IMR-90 (cell line): Measurements from ENCODE around the gene GCNA. TPM values are rescaled to one million over a fixed set of nuclear protein-coding genes. Genes with fewer than 3 reads are reported as not detected.
"Not testable (repeated sequence)": the region's sequence is repeated elsewhere in the genome, so short reads cannot be mapped to it uniquely, and the experiment has no call there.

Experiments
- ATAC-seq: fragments of 200-7000 bp; cut with Tn5 transposase; 2 replicates; pipeline ENCODE4 v1.9.1; 2020; ENCODE audit warnings: low read depth, mild to moderate bottlenecking, moderate library complexity
- BruUV-seq: library from RNA; stranded (reverse); fragments of 400-500 nt; replicated peaks from 2 replicates; lab custom pipeline; 2021; lab: Mats Ljungman, UMichigan
- CTCF ChIA-PET: fragments of 300-600 bp; formaldehyde crosslinking; extraction: SDS; loops from one replicate; lab custom pipeline; 2021; ENCODE audit warnings: antibody characterized with exemption; lab: Yijun Ruan, JAX
- POLR2A ChIA-PET: fragments of 300-600 bp; sonication (Branson Sonifier 250); formaldehyde crosslinking; loops from one replicate; lab custom pipeline; 2022; ENCODE audit warnings: antibody characterized with exemption; ENCODE audit not compliant: unreplicated experiment; lab: Charles Lee
- DNase-seq: peaks from one replicate; pipeline ENCODE4 v3.0.0; 2013
- H2AFZ ChIP-seq: replicated peaks from 2 replicates; pipeline ENCODE3; 2013; ENCODE audit warnings: low read length, mild to moderate bottlenecking; ENCODE audit not compliant: poor library complexity
- H2AK5ac ChIP-seq: 2 replicates; pipeline ENCODE4 v1.6.1; 2013; ENCODE audit warnings: low read depth, low read length, inconsistent platforms
- H2AK9ac ChIP-seq: replicated peaks from 2 replicates; pipeline ENCODE3; 2013; ENCODE audit warnings: mild to moderate bottlenecking, low read depth, low read length, moderate library complexity; ENCODE audit not compliant: poor library complexity
- H2BK120ac ChIP-seq: 2 replicates; pipeline ENCODE4 v1.6.1; 2013; ENCODE audit warnings: low read depth, low read length, inconsistent platforms
- H2BK15ac ChIP-seq: 3 replicates; pipeline ENCODE4 v1.6.1; 2013; ENCODE audit warnings: low read depth, low read length, inconsistent platforms
- H2BK20ac ChIP-seq: 2 replicates; pipeline ENCODE4 v1.6.1; 2013; ENCODE audit warnings: low read depth, mild to moderate bottlenecking, inconsistent platforms, low read length, moderate library complexity
- H2BK5ac ChIP-seq: 2 replicates; pipeline ENCODE4 v1.6.1; 2013; ENCODE audit warnings: mild to moderate bottlenecking, low read depth, low read length, inconsistent platforms; ENCODE audit not compliant: poor library complexity, severe bottlenecking
- H3K14ac ChIP-seq: replicated peaks from 2 replicates; pipeline ENCODE4 v1.6.1; 2013; ENCODE audit warnings: low read depth, low read length, inconsistent platforms
- H3K18ac ChIP-seq: 2 replicates; pipeline ENCODE4 v1.6.1; 2013; ENCODE audit warnings: low read depth, low read length, control low read depth
- H3K23ac ChIP-seq: 2 replicates; pipeline ENCODE4 v1.6.1; 2013; ENCODE audit warnings: low read depth, low read length, inconsistent platforms
- H3K27ac ChIP-seq: 2 replicates; pipeline ENCODE4 v1.5.1; 2013; ENCODE audit warnings: mild to moderate bottlenecking, control low read depth, low read length; ENCODE audit not compliant: insufficient read depth
- H3K27me3 ChIP-seq: 2 replicates; pipeline ENCODE4 v1.6.1; 2013; ENCODE audit warnings: low read length; ENCODE audit not compliant: control insufficient read depth, insufficient read depth
- H3K36me3 ChIP-seq: 2 replicates; pipeline ENCODE4 v1.6.1; 2013; ENCODE audit warnings: low read length, mixed read lengths; ENCODE audit not compliant: control insufficient read depth, insufficient read depth
- H3K4ac ChIP-seq: 2 replicates; pipeline ENCODE4 v1.6.1; 2013; ENCODE audit warnings: low read depth, low read length, inconsistent platforms
- H3K4me1 ChIP-seq: 2 replicates; pipeline ENCODE4 v1.6.1; 2013; ENCODE audit warnings: low read length, mixed read lengths; ENCODE audit not compliant: control insufficient read depth, insufficient read depth
- H3K4me2 ChIP-seq: 2 replicates; pipeline ENCODE4 v1.6.1; 2013; ENCODE audit warnings: low read depth, mild to moderate bottlenecking, control low read depth, low read length, moderate library complexity
- H3K4me3 ChIP-seq: 2 replicates; pipeline ENCODE4 v1.5.1; 2013; ENCODE audit warnings: low read depth, mild to moderate bottlenecking, control low read depth, low read length, moderate library complexity; ENCODE audit not compliant: insufficient read depth
- H3K56ac ChIP-seq: 2 replicates; pipeline ENCODE4 v1.6.1; 2013; ENCODE audit warnings: low read length, inconsistent platforms; ENCODE audit not compliant: insufficient read depth; ENCODE audit errors: extremely low read depth
- H3K79me1 ChIP-seq, 2 experiments: 2 replicates each; pipeline ENCODE4 v1.6.1; 2013; ENCODE audit warnings: low read length in 2 of 2, inconsistent platforms in 1 of 2, low read depth in 1 of 2
- H3K9ac ChIP-seq: 2 replicates; pipeline ENCODE4 v1.6.1; 2013; ENCODE audit warnings: low read depth, low read length, control low read depth
- H3K9me1 ChIP-seq: 2 replicates; pipeline ENCODE4 v1.6.1; 2013; ENCODE audit warnings: low read length, inconsistent platforms; ENCODE audit not compliant: insufficient read depth
- H3K9me3 ChIP-seq: 2 replicates; pipeline ENCODE4 v1.6.1; 2013; ENCODE audit warnings: low read length; ENCODE audit not compliant: control insufficient read depth, insufficient read depth
- H4K20me1 ChIP-seq: 2 replicates; pipeline ENCODE4 v1.6.1; 2013; ENCODE audit warnings: low read length, inconsistent platforms; ENCODE audit not compliant: insufficient read depth
- H4K5ac ChIP-seq: 2 replicates; pipeline ENCODE4 v1.6.1; 2013; ENCODE audit warnings: mild to moderate bottlenecking, low read depth, low read length, control low read depth
- H4K8ac ChIP-seq, 2 experiments: 2 replicates each; pipeline ENCODE4 v1.6.1; 2013; ENCODE audit warnings: low read depth in 2 of 2, low read length in 2 of 2, control low read depth in 1 of 2, inconsistent platforms in 1 of 2
- H4K91ac ChIP-seq: 2 replicates; pipeline ENCODE4 v1.6.1; 2013; ENCODE audit warnings: low read depth, low read length, inconsistent platforms; ENCODE audit not compliant: insufficient read depth
- WGBS, 2 experiments: methylation state at CpG; one replicate each; pipeline versions ENCODE4 v1.1.5 to v1.1.7; 2013; ENCODE audit warnings: missing lambda C conversion rate in 2 of 2; ENCODE audit not compliant: insufficient read length in 1 of 2; ENCODE audit errors: extremely low coverage in 2 of 2; 5-methylcytosine and 5-hydroxymethylcytosine counted together
- dilution Hi-C: fragments of 300-500 bp; cut with HindIII; formaldehyde crosslinking; loops from one replicate; pipeline ENCODE4 v1.14.3; 2018; ENCODE audit warnings: low sequenced_read_pairs; ENCODE audit not compliant: unreplicated experiment
- in situ Hi-C: fragments of 300-500 bp; cut with MboI; formaldehyde crosslinking; loops from 3 replicates; pipeline ENCODE4 v1.14.3; 2019; ENCODE audit warnings: low sequenced_read_pairs, inconsistent platforms, mixed read lengths
- intact Hi-C: fragments of 100-400 bp; cut with micrococcal nuclease; formaldehyde crosslinking; loops from 2 replicates; pipeline ENCODE4 v1.10.0; 2022
- polyA plus RNA-seq, 3 experiments: library from polyadenylated mRNA; depleted of rRNA; stranded (reverse); fragments of >200 nt; gene quantifications; 2 replicates each; pipeline ENCODE4 v1.2.3, GENCODE V29; 2012; ENCODE audit warnings: low replicate concordance in 1 of 3
- total RNA-seq: library from RNA; depleted of rRNA; stranded (reverse); fragments of >200 nt; gene quantifications from 2 replicates; pipeline ENCODE4 v1.2.3, GENCODE V29; 2012

The GCNA gene
- total and polyA plus RNA-seq, 2 of the 4 experiments (the other 2 are of a cell fraction): 0.90 to 1.3 TPM

DNA sequence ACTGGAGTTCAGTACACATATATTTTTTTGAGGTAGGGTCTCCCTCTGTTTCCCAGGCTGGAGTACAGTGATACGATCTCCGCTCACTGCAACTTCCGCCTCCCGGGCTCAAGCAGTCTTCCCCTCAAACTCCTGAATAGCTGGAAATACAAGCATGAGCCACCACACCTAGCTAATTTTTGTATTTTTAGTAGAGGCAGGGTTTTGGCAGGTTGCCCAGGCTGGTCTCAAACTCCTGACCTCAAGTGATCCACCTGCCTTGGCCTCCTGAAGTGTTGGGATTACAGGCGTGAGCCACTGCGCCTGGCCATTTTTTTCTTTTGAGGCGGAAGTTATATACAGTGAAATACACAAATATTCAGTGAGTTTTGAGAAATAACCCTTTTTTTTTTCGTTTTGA, 6.8 kb upstream of the GCNA start:
- H3K9me1 ChIP-seq, H2BK20ac ChIP-seq, H2BK120ac ChIP-seq, H4K8ac ChIP-seq, H2AFZ ChIP-seq, H4K5ac ChIP-seq, H3K4me3 ChIP-seq, H3K9me3 ChIP-seq, H2AK5ac ChIP-seq, H3K14ac ChIP-seq, H3K4me2 ChIP-seq, H3K27ac ChIP-seq, H3K56ac ChIP-seq, H3K18ac ChIP-seq, in situ Hi-C loops, H3K79me1 ChIP-seq, POLR2A ChIA-PET, H3K9ac ChIP-seq, DNase-seq, dilution Hi-C loops, H4K20me1 ChIP-seq, H3K23ac ChIP-seq, H2BK15ac ChIP-seq, H4K91ac ChIP-seq, H3K4me1 ChIP-seq, H2BK5ac ChIP-seq, H3K4ac ChIP-seq, BruUV-seq, H3K27me3 ChIP-seq, ATAC-seq, H2AK9ac ChIP-seq, CTCF ChIA-PET: not testable (repeated sequence)
- no CpG with 5 or more reads among the region's 8 CpGs for WGBS, 2 experiments
- peaks cover 21% of the 10 kb centered on the region for H3K36me3 ChIP-seq
- intact Hi-C loops: loop anchor here (10.0 kb wide), 1 partner anchor 187 kb away; no protein-coding TSS in a partner anchor
